ENCODE results near the gene WWOX. TPM values are rescaled to one million over a fixed set of nuclear protein-coding genes. Genes with fewer than 3 reads are reported as not detected.
A peak's percentile ranks its signal among the peaks of the same experiment; 100 is the strongest.

Gene WWOX
- total RNA-seq, 1 donor from 2014 or later, result 17.8 TPM

DNA sequence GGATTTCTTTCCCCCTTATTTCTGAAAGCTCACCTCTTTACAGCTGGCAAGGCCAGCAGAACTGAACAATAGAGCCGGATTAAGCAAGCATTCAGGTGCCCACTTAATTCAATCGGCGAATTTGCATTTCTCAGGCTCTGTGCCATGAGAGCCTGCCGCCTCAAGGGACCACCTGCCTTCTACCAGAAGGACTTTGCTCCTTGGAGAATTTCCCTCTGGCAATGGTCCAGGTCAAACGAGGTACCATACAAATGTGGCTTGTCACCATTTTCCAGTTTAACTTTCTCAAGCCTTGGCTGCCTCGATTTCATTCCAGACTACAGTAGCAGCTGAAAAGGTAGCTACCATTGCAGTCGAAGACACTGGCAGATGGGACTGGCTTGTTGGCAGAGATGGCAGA is 967.1 kb downstream of the WWOX start:
- H3K4me3 Mint-ChIP-seq, result no peak overlapping the region
- peaks cover 4% of the 10 kb centered on the region for H3K27me3 Mint-ChIP-seq (ENCODE audit: insufficient read depth)
- H3K27ac Mint-ChIP-seq, result no peak overlapping the region
- H3K36me3 Mint-ChIP-seq (ENCODE audit: low read depth), result no peaks in the 10 kb centered on the region
- H3K4me1 Mint-ChIP-seq (ENCODE audit: low read depth), result peaks cover 46% of the 10 kb centered on the region
- peaks cover 9% of the 10 kb centered on the region for H3K9me3 Mint-ChIP-seq
- no peak for DNase-seq (ENCODE audit: low spot score)
- intact Hi-C loops (cut with micrococcal nuclease), result no loop called here

DNA sequence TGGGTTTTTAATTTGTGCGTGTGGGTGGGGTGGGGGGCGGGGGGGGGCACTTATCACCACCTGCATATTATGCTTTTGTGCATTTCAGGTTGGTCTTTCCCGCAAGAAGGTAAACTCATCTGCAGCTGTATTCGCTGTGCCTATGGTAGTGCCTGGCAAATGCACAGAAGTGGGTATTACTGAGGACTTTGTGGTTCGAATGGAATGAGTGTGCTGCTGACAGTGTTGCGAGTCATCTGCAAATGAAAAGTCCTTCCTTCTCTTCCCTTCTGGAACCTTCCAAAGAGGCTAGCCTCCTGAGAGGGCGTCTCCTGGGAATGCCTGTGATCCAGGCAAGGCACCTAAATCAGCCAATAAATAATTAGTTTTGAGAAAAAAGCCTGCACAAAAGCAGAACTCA is 968.1 kb downstream of the WWOX start:
- Mint-ChIP-seq H3K27ac (no peak overlapping the region), H3K27me3 (ENCODE audit: insufficient read depth) (peaks cover 2% of the 10 kb centered on the region), H3K9me3 (peaks cover 9% of the 10 kb centered on the region), H3K4me1 (ENCODE audit: low read depth) (peaks cover 54% of the 10 kb centered on the region), H3K36me3 (ENCODE audit: low read depth) (no peaks in the 10 kb centered on the region), H3K4me3 (no peak overlapping the region)
- no peak for DNase-seq (ENCODE audit: low spot score)
- intact Hi-C loops (cut with micrococcal nuclease), result no loop called here

DNA sequence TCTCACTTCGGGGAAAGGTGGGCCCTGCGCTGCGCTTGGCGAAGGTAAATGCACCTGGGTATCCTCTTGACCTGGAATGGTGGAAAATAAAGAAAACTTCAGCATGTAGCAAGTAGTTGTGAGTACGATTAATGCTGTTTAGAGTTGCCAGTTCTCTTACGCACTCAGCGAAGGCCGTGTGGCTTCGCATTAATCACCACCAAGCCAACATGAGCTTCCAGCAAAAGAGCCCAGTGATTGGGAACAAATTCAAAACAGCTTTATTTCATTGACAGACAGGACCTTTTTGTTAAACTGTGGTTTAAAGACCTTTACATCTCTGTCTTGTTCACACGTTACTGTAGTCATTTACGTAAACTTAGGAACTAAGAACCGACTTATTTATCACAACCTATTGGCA is 969.7 kb downstream of the WWOX start:
- Mint-ChIP-seq H3K36me3 (ENCODE audit: low read depth) (no peaks in the 10 kb centered on the region), H3K4me3 (no peak overlapping the region), H3K27ac (peak overlapping the region; percentile 85), H3K27me3 (ENCODE audit: insufficient read depth) (peaks cover 3% of the 10 kb centered on the region), H3K4me1 (ENCODE audit: low read depth) (peaks cover 60% of the 10 kb centered on the region), H3K9me3 (peaks cover 9% of the 10 kb centered on the region)
- no peak for DNase-seq (ENCODE audit: low spot score)
- intact Hi-C loops (cut with micrococcal nuclease), result loop anchor here (2.0 kb wide), 1 partner anchor 106 kb away; no protein-coding TSS in a partner anchor

DNA sequence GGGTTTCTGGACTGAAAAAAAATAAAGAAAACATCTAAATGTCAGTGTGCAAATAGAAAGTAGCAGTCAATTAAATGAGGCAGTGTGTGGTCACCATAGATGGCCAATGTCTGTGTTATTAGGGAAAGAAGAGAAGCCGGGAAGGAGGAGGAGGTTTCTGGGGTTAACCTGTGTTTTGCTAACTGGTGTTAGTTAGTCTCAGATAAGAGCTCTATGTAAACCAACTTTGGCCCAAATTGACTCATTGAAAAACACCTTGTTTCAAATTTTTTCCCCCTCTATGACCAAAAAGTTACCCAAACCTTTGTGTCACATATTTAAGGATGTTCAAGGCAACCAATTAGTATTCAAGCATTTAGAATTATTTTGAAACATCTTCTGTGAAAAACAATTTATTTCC is 970.2 kb downstream of the WWOX start:
- no peak for DNase-seq (ENCODE audit: low spot score)
- peaks cover 3% of the 10 kb centered on the region for H3K27me3 Mint-ChIP-seq (ENCODE audit: insufficient read depth)
- intact Hi-C loops (cut with micrococcal nuclease), result loop anchor here (2.0 to 10.0 kb wide), 4 partner anchors 95 to 1515 kb away; no protein-coding TSS in a partner anchor
- H3K4me3 Mint-ChIP-seq, result no peak overlapping the region
- peaks cover 57% of the 10 kb centered on the region for H3K4me1 Mint-ChIP-seq (ENCODE audit: low read depth)
- H3K9me3 Mint-ChIP-seq, result peaks cover 6% of the 10 kb centered on the region
- H3K27ac Mint-ChIP-seq, result peak overlapping the region; percentile 85
- no peaks in the 10 kb centered on the region for H3K36me3 Mint-ChIP-seq (ENCODE audit: low read depth)

DNA sequence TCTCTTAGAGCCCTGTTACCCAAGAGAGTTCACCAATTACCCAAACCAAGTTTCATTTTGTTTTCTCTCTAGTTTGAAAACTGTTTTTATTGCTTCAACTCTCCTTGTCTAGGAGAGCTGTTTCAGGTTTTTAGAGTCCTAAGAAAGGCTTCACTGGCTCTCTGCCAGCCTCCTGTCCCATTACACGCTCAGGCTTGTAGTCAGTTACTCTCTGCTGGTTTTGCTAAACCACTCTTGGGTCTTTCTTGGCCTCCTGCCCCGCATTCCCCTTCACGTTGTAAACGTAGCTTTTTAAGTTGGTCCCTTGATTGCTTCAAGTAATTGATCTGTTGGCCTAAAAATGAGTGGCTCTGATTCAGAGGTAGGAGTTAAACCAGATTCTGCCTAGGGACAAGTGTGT is 972.0 kb downstream of the WWOX start:
- no peaks in the 10 kb centered on the region for H3K36me3 Mint-ChIP-seq (ENCODE audit: low read depth)
- H3K4me1 Mint-ChIP-seq (ENCODE audit: low read depth), result peaks cover 74% of the 10 kb centered on the region
- no peaks in the 10 kb centered on the region for H3K9me3 Mint-ChIP-seq
- peak overlapping the region; percentile 21 for H3K27ac Mint-ChIP-seq
- H3K27me3 Mint-ChIP-seq (ENCODE audit: insufficient read depth), result peaks cover 5% of the 10 kb centered on the region
- no peak overlapping the region for H3K4me3 Mint-ChIP-seq
- intact Hi-C loops (cut with micrococcal nuclease), result loop anchor here (10.0 kb wide), 3 partner anchors 93 to 1513 kb away; no protein-coding TSS in a partner anchor
- no peak for DNase-seq (ENCODE audit: low spot score)

DNA sequence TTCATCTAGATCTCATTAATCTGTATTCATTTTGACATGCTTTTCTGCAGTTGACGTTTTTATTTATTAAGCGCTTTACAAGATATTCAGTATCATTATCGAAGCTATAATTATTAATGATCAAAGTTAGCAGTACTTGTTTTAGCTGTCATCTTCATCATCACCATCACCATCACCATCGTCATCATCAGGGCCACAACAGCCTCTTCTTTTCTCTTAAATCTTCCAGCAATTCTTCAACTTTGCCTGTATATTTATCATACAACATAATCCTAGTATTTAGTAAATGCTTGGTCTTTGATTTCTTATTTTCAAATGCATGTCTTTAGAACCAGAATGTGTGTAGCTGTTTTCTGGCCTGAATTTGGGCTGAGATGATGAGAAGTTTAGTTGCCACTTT is 973.1 kb downstream of the WWOX start:
- Mint-ChIP-seq H3K4me1 (ENCODE audit: low read depth) (peaks cover 80% of the 10 kb centered on the region), H3K36me3 (ENCODE audit: low read depth) (no peaks in the 10 kb centered on the region), H3K9me3 (no peaks in the 10 kb centered on the region), H3K27ac (no peak overlapping the region), H3K4me3 (no peak overlapping the region), H3K27me3 (ENCODE audit: insufficient read depth) (peaks cover 5% of the 10 kb centered on the region)
- DNase-seq (ENCODE audit: low spot score), result no peak
- intact Hi-C loops (cut with micrococcal nuclease), result loop anchor here (10.0 kb wide), 3 partner anchors 92 to 1512 kb away; no protein-coding TSS in a partner anchor

DNA sequence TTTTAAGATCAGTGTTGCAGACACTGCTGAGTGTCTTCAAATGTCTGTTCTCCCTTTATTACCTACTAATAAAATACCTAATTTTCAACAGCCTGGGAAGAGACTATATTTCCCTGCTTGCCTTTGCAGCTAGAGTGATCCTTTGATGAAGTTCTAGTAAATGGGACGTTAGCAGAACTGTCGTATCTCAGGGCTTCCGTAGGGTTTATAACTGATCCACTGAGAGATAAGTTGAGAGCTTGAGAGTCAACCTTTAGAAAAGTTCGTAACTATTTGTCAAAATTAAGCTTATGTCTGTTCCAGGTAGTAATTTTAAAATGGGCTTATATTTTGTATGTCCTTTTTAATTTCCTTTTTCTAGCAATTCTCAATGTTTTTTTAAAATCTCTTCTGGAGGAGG is 974.1 kb downstream of the WWOX start:
- Mint-ChIP-seq H3K27ac (peak overlapping the region; percentile 24), H3K4me3 (peak overlapping the region; percentile 48)
- intact Hi-C loops (cut with micrococcal nuclease), result loop anchor here (10.0 kb wide), 3 partner anchors 91 to 1511 kb away; no protein-coding TSS in a partner anchor

DNA sequence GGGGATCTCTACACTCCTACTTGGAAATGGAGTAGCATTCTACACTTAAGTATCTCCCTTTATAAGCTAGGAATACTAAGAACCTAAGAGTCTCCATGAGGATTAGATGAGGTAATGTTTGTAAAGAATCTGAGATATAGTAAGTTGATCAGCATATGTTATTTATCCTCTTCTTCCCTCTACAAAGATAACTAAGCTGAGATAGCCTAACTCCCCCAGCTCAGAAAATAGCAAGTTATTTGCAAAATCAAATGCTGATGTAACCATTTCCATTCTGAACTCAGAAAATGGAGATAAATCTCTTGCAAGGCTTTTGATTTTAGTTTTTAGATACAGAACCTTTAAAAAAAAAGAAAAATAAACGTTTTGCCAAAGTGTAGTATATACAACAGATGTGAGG is 975.1 kb downstream of the WWOX start:
- H3K27ac Mint-ChIP-seq, result peak overlapping the region; percentile 90
- DNase-seq (ENCODE audit: low spot score), result no peak

More for the DNA sequence above, 974.1 kb downstream of the WWOX start:
- Mint-ChIP-seq H3K4me1 (ENCODE audit: low read depth) (peaks cover 82% of the 10 kb centered on the region), H3K27me3 (ENCODE audit: insufficient read depth) (peaks cover 5% of the 10 kb centered on the region), H3K36me3 (ENCODE audit: low read depth) (peaks cover 3% of the 10 kb centered on the region), H3K9me3 (peaks cover under 1% of the 10 kb centered on the region)
- DNase-seq (ENCODE audit: low spot score), result no peak

DNA sequence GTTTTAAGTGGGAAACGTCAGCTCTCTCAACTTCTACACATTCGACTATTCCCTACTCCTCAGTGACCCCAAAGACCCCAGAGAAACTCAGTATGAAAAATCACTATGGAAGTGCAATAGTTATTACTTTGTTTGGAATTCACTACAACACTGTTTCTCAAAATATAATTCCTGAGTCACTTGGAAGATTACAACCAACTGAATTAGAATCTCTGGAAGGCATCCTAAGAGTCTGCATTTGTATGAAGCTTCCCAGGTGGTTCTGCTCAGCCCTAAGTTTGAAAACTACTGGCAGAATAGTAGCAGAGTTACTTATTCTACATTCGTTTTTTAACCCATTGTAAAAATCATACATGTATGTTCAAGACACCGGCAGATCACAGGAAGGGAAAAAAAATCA is 975.5 kb downstream of the WWOX start:
- Mint-ChIP-seq H3K27ac (peak overlapping the region; percentile 90), H3K4me1 (ENCODE audit: low read depth) (peaks cover 87% of the 10 kb centered on the region), H3K9me3 (peaks cover 5% of the 10 kb centered on the region), H3K36me3 (ENCODE audit: low read depth) (peaks cover 3% of the 10 kb centered on the region), H3K4me3 (no peak overlapping the region), H3K27me3 (ENCODE audit: insufficient read depth) (peaks cover 5% of the 10 kb centered on the region)
- DNase-seq (ENCODE audit: low spot score), result no peak
- intact Hi-C loops (cut with micrococcal nuclease), result loop anchor here (1.0 to 10.0 kb wide), 6 partner anchors 28 to 1510 kb away; no protein-coding TSS in a partner anchor

More for the DNA sequence above, 975.1 kb downstream of the WWOX start:
- intact Hi-C loops (cut with micrococcal nuclease), result loop anchor here (1.0 to 10.0 kb wide), 5 partner anchors 28 to 1510 kb away; no protein-coding TSS in a partner anchor
- peaks cover 89% of the 10 kb centered on the region for H3K4me1 Mint-ChIP-seq (ENCODE audit: low read depth)
- H3K27me3 Mint-ChIP-seq (ENCODE audit: insufficient read depth), result peaks cover 5% of the 10 kb centered on the region
- H3K36me3 Mint-ChIP-seq (ENCODE audit: low read depth), result peaks cover 3% of the 10 kb centered on the region
- H3K4me3 Mint-ChIP-seq, result no peak overlapping the region
- peaks cover 5% of the 10 kb centered on the region for H3K9me3 Mint-ChIP-seq

DNA sequence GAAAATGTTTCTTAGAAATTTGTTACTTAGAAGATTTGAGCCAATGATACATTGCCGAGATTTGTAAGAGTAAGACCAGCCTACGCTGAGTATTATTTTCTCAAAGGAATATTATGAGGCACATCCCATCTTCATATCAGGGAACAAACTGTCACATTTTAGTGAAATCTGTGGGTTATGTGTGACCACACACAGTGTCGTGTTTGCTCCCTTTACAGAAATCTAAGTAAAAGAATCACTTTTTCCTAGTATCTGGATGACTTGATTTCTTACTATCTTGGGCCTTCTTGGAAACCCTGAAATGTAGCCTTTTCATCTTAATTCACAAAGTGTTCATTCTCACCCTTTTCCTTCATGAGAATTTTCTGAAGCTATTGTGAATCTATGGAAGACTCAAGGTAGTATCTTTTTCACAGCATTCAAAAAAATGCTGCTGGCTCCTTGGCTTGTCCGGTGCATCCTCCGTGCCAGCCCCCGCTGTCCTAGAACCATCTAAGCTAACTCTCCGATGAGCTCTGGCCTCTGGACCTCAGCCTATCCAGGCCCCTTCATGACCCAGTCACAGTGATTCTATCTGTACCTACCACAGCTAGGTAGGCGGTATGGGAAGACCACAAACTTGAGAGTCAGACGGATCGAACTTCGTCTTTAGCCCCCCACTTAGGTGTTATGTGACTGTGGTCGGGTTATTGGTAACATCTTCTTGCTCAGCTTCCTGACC is 976.8 kb downstream of the WWOX start:
- intact Hi-C loops (cut with micrococcal nuclease), result loop anchor here (1.0 to 10.0 kb wide), 14 partner anchors 14 to 1509 kb away; no protein-coding TSS in a partner anchor
- peaks cover 6% of the 10 kb centered on the region for H3K36me3 Mint-ChIP-seq (ENCODE audit: low read depth)
- peak overlapping the region; percentile 90 for H3K27ac Mint-ChIP-seq
- peaks cover 76% of the 10 kb centered on the region for H3K4me1 Mint-ChIP-seq (ENCODE audit: low read depth)
- peaks cover 5% of the 10 kb centered on the region for H3K27me3 Mint-ChIP-seq (ENCODE audit: insufficient read depth)
- H3K4me3 Mint-ChIP-seq, result peak overlapping the region; percentile 41
- DNase-seq (ENCODE audit: low spot score), result no peak
- peaks cover 5% of the 10 kb centered on the region for H3K9me3 Mint-ChIP-seq

DNA sequence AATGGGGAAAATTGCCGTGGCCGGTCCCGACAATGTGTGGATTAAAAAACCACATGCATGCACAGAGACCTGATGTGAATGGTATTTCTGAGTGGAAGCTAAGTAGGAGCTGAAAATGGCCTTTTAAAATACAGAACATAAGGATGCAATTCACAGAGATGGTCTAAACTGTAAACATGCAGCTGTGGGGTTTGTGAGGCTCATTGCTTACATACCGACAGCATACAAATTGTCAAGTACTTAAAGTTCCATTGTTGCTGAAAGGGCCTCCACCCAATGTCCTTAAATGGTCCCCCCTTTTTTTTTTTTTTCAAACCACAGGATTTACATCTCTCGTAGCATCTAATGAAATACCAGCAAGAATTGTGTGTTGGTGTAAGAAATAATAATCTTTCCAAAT is 977.9 kb downstream of the WWOX start:
- H3K27me3 Mint-ChIP-seq (ENCODE audit: insufficient read depth), result peaks cover 5% of the 10 kb centered on the region
- peak overlapping the region; percentile 31 for H3K27ac Mint-ChIP-seq
- intact Hi-C loops (cut with micrococcal nuclease), result loop anchor here (5.0 to 10.0 kb wide), 4 partner anchors 87 to 1507 kb away; no protein-coding TSS in a partner anchor
- DNase-seq (ENCODE audit: low spot score), result no peak
- peaks cover 77% of the 10 kb centered on the region for H3K4me1 Mint-ChIP-seq (ENCODE audit: low read depth)
- H3K36me3 Mint-ChIP-seq (ENCODE audit: low read depth), result peaks cover 6% of the 10 kb centered on the region
- peak overlapping the region; percentile 35 for H3K4me3 Mint-ChIP-seq
- H3K9me3 Mint-ChIP-seq, result peaks cover 5% of the 10 kb centered on the region

DNA sequence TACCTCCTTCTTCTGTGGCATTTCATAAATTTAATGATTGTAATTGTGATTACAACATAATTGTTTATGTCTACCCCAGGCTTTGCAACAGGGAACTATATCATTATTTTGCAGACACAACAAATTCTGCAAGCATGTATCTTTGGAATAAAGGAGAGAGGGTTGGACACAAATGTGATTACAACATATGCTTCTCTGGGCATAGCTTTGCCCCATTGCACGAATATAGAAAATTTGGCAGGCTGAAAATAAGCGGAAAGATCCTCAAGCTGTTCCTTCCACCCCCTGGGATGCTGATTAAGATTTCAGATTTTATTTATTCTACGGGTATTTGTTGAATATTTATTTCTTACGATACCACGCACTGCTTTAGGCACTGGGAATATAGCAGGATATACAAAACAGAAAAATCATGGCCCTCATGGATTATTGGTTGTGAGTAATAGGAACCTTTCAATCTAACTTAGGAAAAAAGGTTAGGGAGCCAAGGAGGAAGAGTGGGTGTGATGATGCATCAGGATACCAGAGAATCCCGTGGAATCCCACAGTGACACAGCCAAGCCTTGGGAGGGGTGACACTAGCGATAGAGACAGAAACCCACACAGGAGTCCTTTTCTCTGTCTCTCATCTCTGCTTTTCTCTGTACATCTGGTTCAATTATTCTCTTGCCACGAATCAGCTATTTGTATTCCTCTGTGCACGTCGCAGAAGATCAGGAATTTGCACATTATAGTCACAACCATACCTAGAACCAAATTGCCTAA is 980.4 kb downstream of the WWOX start:
- Mint-ChIP-seq H3K4me3 (no peak overlapping the region), H3K9me3 (peaks cover 5% of the 10 kb centered on the region), H3K27ac (no peak overlapping the region), H3K36me3 (ENCODE audit: low read depth) (peaks cover 10% of the 10 kb centered on the region), H3K4me1 (ENCODE audit: low read depth) (peaks cover 78% of the 10 kb centered on the region), H3K27me3 (ENCODE audit: insufficient read depth) (peaks cover 4% of the 10 kb centered on the region)
- intact Hi-C loops (cut with micrococcal nuclease), result loop anchor here (5.0 to 10.0 kb wide), 4 partner anchors 85 to 1505 kb away; no protein-coding TSS in a partner anchor
- DNase-seq (ENCODE audit: low spot score), result no peak

All from activated T-helper 1 cell treated with anti-CD3 and anti-CD28 coated beads, Interleukin-12 subunit alpha, Interleukin-12 subunit beta, Interleukin-2, Interleukin-4 antibody, amounts not matched to agents 30 ng/mL and 10 ng/mL and 1 ng/mL, durations not matched to agents 14 hours and 24 hours and 36 hours (primary cell).